HepG2 (cell line): ENCODE data around the gene SUMO1. TPM values are rescaled to one million over a fixed set of nuclear protein-coding genes. Genes with fewer than 3 reads are reported as not detected.

ENCODE experiments used
- CC2D1A ChIP-seq: sonication (generic); formaldehyde crosslinking; IDR thresholded peaks from 2 replicates; pipeline ENCODE4 v1.8.1; 2023; ENCODE audit warnings: mild to moderate bottlenecking, missing genetic modification reagents
- E2F2 ChIP-seq: sonication (generic); formaldehyde crosslinking; IDR thresholded peaks from 2 replicates; pipeline ENCODE4 v1.4.0; 2020; ENCODE audit warnings: missing genetic modification reagents, borderline replicate concordance
- ELF3 ChIP-seq: IDR thresholded peaks from 2 replicates; pipeline ENCODE4 v1.6.1; 2016; ENCODE audit warnings: missing genetic modification reagents, missing compliant biosample characterization
- FOXK1 ChIP-seq: sonication (generic); formaldehyde crosslinking; IDR thresholded peaks from 2 replicates; pipeline ENCODE4 v1.4.0; 2020; ENCODE audit warnings: low read depth, missing genetic modification reagents, borderline replicate concordance
- HMG20B ChIP-seq: conservative IDR thresholded peaks from 2 replicates; pipeline ENCODE4 v1.6.1; 2016; ENCODE audit warnings: missing genetic modification reagents, missing compliant biosample characterization
- HNF4G ChIP-seq, 2 experiments: sonication (generic) in 1 of 2; formaldehyde crosslinking in 1 of 2; IDR thresholded peaks; 2 replicates each; pipeline versions ENCODE4 v1.4.0 to v1.6.1; 2011 to 2020; ENCODE audit warnings: borderline replicate concordance in 2 of 2, low read depth in 2 of 2, mild to moderate bottlenecking in 2 of 2, low read length in 1 of 2, missing genetic modification reagents in 1 of 2, moderate library complexity in 1 of 2
- IKZF1 ChIP-seq: fragments of 450-650 bp; IDR thresholded peaks from 2 replicates; pipeline ENCODE4 v1.7.1; 2016
- IRF1 ChIP-seq: sonication (generic); formaldehyde crosslinking; IDR thresholded peaks from 2 replicates; pipeline ENCODE4 v1.4.0; 2020; ENCODE audit warnings: low read depth, mild to moderate bottlenecking, missing genetic modification reagents
- KLF13 ChIP-seq: sonication (generic); formaldehyde crosslinking; IDR thresholded peaks from 2 replicates; pipeline ENCODE4 v1.4.0; 2020; ENCODE audit warnings: mild to moderate bottlenecking, missing genetic modification reagents
- NFIC ChIP-seq: IDR thresholded peaks from 2 replicates; pipeline ENCODE4 v1.6.1; 2012; ENCODE audit warnings: mild to moderate bottlenecking, low read length, inconsistent platforms
- NR3C1 ChIP-seq: sonication (generic); formaldehyde crosslinking; IDR thresholded peaks from 2 replicates; pipeline ENCODE4 v1.4.0; 2020; ENCODE audit warnings: missing genetic modification reagents
- PITX1 ChIP-seq: sonication (generic); formaldehyde crosslinking; IDR thresholded peaks from 2 replicates; pipeline ENCODE4 v1.5.1; 2020; ENCODE audit warnings: mild to moderate bottlenecking, missing genetic modification reagents
- RFXAP ChIP-seq: sonication (generic); formaldehyde crosslinking; IDR thresholded peaks from 2 replicates; pipeline ENCODE4 v1.4.0; 2020; ENCODE audit warnings: missing genetic modification reagents, borderline replicate concordance
- SMARCE1 ChIP-seq: fragments of 450-650 bp; IDR thresholded peaks from 2 replicates; pipeline ENCODE4 v1.6.1; 2017; ENCODE audit warnings: borderline replicate concordance
- THRA ChIP-seq: sonication (generic); formaldehyde crosslinking; IDR thresholded peaks from 2 replicates; pipeline ENCODE4 v1.4.0; 2020; ENCODE audit warnings: missing genetic modification reagents, borderline replicate concordance
- ZBTB44 ChIP-seq: sonication (generic); formaldehyde crosslinking; IDR thresholded peaks from 2 replicates; pipeline ENCODE4 v1.4.0; 2020; ENCODE audit warnings: missing genetic modification reagents
- ZNF160 ChIP-seq: sonication (generic); formaldehyde crosslinking; IDR thresholded peaks from 2 replicates; pipeline ENCODE4 v1.8.0; 2022; ENCODE audit warnings: mild to moderate bottlenecking, inconsistent platforms, missing genetic modification reagents
- ZNF431 ChIP-seq: sonication (generic); formaldehyde crosslinking; IDR thresholded peaks from 2 replicates; pipeline ENCODE4 v1.9.0; 2022; ENCODE audit warnings: missing genetic modification reagents, low read depth, mild to moderate bottlenecking, borderline replicate concordance
- ZNF549 ChIP-seq: sonication (generic); formaldehyde crosslinking; IDR thresholded peaks from 2 replicates; pipeline ENCODE4 v1.5.0; 2020; ENCODE audit warnings: missing genetic modification reagents
- ZNF558 ChIP-seq: sonication (generic); formaldehyde crosslinking; IDR thresholded peaks from 2 replicates; pipeline ENCODE4 v1.9.0; 2022; ENCODE audit warnings: mild to moderate bottlenecking, missing genetic modification reagents, borderline replicate concordance
- ZNF672 ChIP-seq: sonication (generic); formaldehyde crosslinking; IDR thresholded peaks from 2 replicates; pipeline ENCODE4 v1.8.1; 2022; ENCODE audit warnings: missing genetic modification reagents
- ZNF704 ChIP-seq: sonication (generic); formaldehyde crosslinking; IDR thresholded peaks from 2 replicates; pipeline ENCODE4 v1.8.1; 2023; ENCODE audit warnings: mild to moderate bottlenecking, inconsistent platforms, moderate library complexity, missing genetic modification reagents, borderline replicate concordance
- polyA plus RNA-seq, 8 experiments: library from polyadenylated mRNA; depleted of rRNA in 3 of 8; stranded (reverse) in 7 of 8; unstranded in 1 of 8; fragments of >200 nt; fragmentation: Illumina TruSeq in 4 of 8; extraction: Trizol in 4 of 8; gene quantifications; 2 replicates each; pipeline versions ENCODE4 v1.2.1 to v1.2.3, GENCODE V29; 2011 to 2016; ENCODE audit warnings: low read depth in 4 of 8, missing spikeins in 1 of 8, mixed read lengths in 1 of 8; ENCODE audit not compliant: insufficient read depth in 1 of 8
- total RNA-seq, 5 experiments: library from RNA; depleted of rRNA; stranded (reverse); fragments of >200 nt; fragmentation: Illumina TruSeq; extraction: Trizol; gene quantifications; 2 replicates each; pipeline ENCODE4 v1.2.3, GENCODE V29; 2016; ENCODE audit warnings: low read depth in 1 of 5

The SUMO1 gene
- total and polyA plus RNA-seq, 2 of the 13 experiments (the other 11 are each of a cell fraction or from before 2014, with no cell fraction given) = 101 to 173 TPM

GRCh38 chr2:202265467-202266277, 27.3 kb upstream of the SUMO1 start, which contains the start of gene NOP58 (continued):
- TF ChIP-seq IKZF1 (no peak), PITX1 (0 out of 2 replicates have a peak, but pooled peaks have one; percentile 61), ZNF704 (peak; percentile 85), NR3C1 (no peak), ELF3 (CRISPR knock-in tag) (peak; percentile 74), ZBTB44 (CRISPR knock-in tag) (peak; percentile 94; the same call in 1 of the 2 replicates), KLF13 (CRISPR knock-in tag) (peak; percentile 37; the same call in 1 of the 2 replicates), IRF1 (no peak), HNF4G (IDR thresholded peaks at IDR 0.05; ENCODE audit: borderline replicate concordance, low read depth, low read length) (peak; percentile 34; the same call in 1 of the 2 replicates), HNF4G (CRISPR knock-in tag; IDR thresholded peaks at IDR 0.05; ENCODE audit: borderline replicate concordance, low read depth) (peak; percentile 76), HMG20B (0 out of 2 replicates have a peak, but pooled peaks have one; percentile 55), NFIC (0 out of 2 replicates have a peak, but pooled peaks have one; percentile 57), ZNF558 (CRISPR knock-in tag) (peak; percentile 93), RFXAP (CRISPR knock-in tag) (peak; percentile 82), ZNF431 (CRISPR knock-in tag) (peak; percentile 72; the same call in 1 of the 2 replicates), E2F2 (CRISPR knock-in tag) (0 out of 2 replicates have a peak, but pooled peaks have one; percentile 21), THRA (CRISPR knock-in tag) (peak; percentile 82), ZNF672 (CRISPR knock-in tag) (no peak), SMARCE1 (no peak), FOXK1 (CRISPR knock-in tag) (peak; percentile 89; the same call in 1 of the 2 replicates), ZNF549 (CRISPR knock-in tag) (no peak), CC2D1A (peak; percentile 79; the same call in 1 of the 2 replicates), ZNF160 (CRISPR knock-in tag) (0 out of 2 replicates have a peak, but pooled peaks have one; percentile 38)
